NCI-H1105 treated with DMSO at 0.1 percent for 48 hours (cell line): ENCODE results near the gene SHKBP1.
"Not testable (repeated sequence)": the region's sequence is repeated elsewhere in the genome, so short reads cannot be mapped to it uniquely, and the experiment has no call there.

Source experiments
- DNase-seq: peaks from one replicate; lab custom pipeline; 2025; lab: John Stamatoyannopoulos, UW

The SHKBP1 gene

GRCh38 chr19:40616178-40616577, 39.5 kb downstream of the SHKBP1 start:
- DNase-seq: no peak

GRCh38 chr19:40616941-40617340, 40.3 kb downstream of the SHKBP1 start:
- no peak for DNase-seq

- no peak for DNase-seq
Observed at GRCh38 chr19:40617961-40618360, 41.3 kb downstream of the SHKBP1 start.

GRCh38 chr19:40619333-40620160, 42.9 kb downstream of the SHKBP1 start:
- no peak for DNase-seq

- DNase-seq: no peak
Observed at GRCh38 chr19:40620161-40620485, 43.5 kb downstream of the SHKBP1 start.

- no peak for DNase-seq
Observed at GRCh38 chr19:40621283-40621682, 44.6 kb downstream of the SHKBP1 start.

GRCh38 chr19:40621966-40622772, 45.5 kb downstream of the SHKBP1 start:
- DNase-seq: no peak

- no peak for DNase-seq
Observed at GRCh38 chr19:40622773-40623075, 46.1 kb downstream of the SHKBP1 start.

GRCh38 chr19:40623403-40624251, 47.0 kb downstream of the SHKBP1 start:
- DNase-seq: no peak

- not testable (repeated sequence) for DNase-seq
Observed at GRCh38 chr19:40624369-40625153, 47.9 kb downstream of the SHKBP1 start.

GRCh38 chr19:40625406-40626120, 48.9 kb downstream of the SHKBP1 start:
- DNase-seq: no peak

GRCh38 chr19:40626918-40627317, 50.2 kb downstream of the SHKBP1 start:
- DNase-seq: no peak

GRCh38 chr19:40627486-40628279, 51.0 kb downstream of the SHKBP1 start:
- DNase-seq: no peak

- no peak for DNase-seq
Observed at GRCh38 chr19:40629346-40629745, 52.7 kb downstream of the SHKBP1 start.

GRCh38 chr19:40630571-40631160, 54.0 kb downstream of the SHKBP1 start:
- DNase-seq: no peak

- DNase-seq: no peak
Observed at GRCh38 chr19:40632311-40633036, 55.8 kb downstream of the SHKBP1 start.

- DNase-seq: no peak
Observed at GRCh38 chr19:40633207-40633606, 56.5 kb downstream of the SHKBP1 start.

- DNase-seq: no peak
Observed at GRCh38 chr19:40638327-40638726, 61.7 kb downstream of the SHKBP1 start.

GRCh38 chr19:40639638-40639982, 62.9 kb downstream of the SHKBP1 start:
- DNase-seq: no peak
